Activated CD4-positive, CD25-positive, alpha-beta regulatory T cell treated with anti-CD3 and anti-CD28 coated beads, Interleukin-2, amount 50 U/mL, for 24 hours (primary cell): ENCODE results near the gene RRAD.

Experiments
- ATAC-seq, 2 donors: fragments of 150-1000 bp; cut with Tn5 transposase; one replicate each; pipeline ENCODE4 v1.10.0; 2021; ENCODE audit warnings: mild to moderate bottlenecking in 1 of 2, moderate library complexity in 1 of 2

RRAD gene

DNA sequence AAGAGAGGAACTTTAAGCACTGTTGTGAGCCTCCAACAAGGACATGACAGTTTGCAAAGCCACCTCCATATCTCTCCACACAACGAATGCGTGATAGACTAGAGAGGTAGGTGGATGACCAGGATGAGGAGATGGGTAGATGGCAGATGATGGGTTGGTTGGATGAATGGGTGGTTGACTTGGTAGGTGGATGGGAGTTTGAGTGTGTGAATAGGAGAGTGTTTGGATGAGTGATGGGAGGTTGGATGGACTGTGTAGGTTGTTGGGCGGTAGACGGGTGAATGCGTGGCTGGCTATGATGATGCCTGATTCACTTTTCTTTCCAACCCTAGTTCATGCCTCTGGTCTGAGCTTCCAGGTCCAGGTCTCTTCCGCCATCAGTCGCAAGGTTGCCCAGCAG, 10.8 kb downstream of the RRAD start:
- no peak for ATAC-seq

DNA sequence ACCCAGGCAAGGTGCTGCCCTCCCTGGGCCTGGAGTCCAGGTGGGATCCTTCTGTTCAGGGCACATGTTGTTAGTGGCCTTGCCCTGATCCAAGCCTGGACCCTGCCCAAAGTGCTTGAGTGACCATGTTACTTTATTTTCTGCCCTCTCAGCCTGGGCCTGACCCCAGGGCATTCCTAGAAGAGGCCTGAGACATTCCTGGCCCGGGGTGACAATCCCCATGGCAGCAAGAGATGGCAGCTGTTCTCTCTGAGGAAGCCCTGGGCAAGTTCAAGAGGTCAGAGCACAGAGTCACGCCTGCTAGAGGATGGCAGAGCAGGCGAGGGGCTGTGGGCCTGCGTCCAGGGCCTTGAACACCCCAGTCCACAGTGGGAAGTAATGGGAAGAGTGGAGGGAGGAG, 11.6 kb downstream of the RRAD start:
- no peak for ATAC-seq

DNA sequence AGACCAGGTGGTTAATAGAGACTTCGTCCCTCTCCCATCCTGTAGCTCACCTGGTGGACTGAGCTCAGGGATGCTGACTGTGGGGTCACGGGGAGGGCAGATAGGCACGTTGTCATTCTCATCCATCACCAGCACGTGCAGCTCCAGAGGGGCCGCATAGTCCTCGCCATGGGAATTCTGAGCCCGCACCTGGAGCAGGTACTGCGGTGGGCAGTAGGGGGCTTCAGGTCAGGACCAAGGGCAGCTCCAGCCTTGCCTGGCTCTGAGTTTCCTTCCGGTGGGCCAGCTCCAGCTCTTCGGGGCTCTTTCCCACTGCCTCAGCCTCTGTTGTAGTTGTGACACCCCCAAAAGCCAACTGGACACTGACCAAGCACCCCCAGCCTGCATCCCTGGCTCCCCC, 12.3 kb downstream of the RRAD start:
- ATAC-seq = no peak

DNA sequence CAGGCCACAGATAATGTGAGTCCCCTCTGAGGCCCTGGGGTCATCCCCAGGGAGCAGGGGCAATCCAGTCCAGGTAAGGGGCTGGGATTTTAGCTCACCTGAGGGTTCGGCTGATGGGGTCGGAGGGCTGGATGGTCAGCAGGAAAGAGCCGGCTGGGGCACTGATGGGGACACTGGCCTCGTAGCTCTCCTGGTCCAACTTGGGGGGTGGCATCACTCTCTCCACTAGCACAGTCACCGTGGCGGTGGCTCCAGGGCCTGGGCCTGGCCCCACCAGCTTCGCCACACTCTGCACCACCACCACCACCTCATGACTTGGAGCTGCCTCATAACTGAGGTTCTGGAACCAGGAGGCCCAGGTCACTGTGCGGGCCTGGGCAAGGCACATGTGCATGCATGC, 13.5 kb downstream of the RRAD start:
- ATAC-seq = no peak

- no peak for ATAC-seq
Measured at GRCh38 chr16:66911112-66911511, 14.2 kb downstream of the RRAD start.

- no peak for ATAC-seq
Measured at GRCh38 chr16:66910175-66910940, 15.0 kb downstream of the RRAD start.

DNA sequence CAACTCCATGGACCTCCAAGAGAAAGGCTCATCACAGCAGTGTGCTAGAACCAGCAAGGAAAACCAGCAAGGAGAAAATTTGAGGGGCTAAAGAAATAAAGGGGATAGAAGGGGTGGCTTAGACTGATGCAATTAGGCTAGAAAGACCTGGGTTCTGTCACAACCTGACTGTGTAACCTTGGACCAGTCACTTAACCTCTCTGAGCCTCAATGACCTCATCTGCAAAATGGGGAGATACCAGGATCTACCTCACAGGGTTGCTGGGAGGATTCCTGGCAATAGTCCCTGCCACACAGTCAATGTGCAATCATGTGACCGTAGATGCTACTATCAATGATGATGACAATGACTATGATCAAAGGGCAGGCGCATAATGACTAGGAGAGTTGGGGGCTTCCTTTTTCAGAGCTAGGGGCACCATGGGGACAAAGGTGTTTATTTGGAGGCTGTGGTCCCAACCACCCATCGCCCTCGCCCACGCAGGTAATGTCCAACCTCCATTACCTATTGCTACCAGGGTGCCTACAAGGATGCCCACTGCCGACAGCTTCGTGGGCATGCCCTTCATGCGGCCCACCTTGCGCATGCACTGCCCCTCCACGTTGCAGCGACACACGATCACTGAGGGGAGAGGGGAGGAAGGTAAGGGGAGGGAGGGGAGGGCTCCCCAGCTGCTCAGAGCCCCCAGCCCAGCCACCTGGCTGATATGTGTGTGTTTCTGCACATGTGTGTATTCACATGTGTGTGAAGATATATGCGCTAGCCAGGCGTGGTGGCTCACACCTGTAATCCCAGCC, 16.4 kb downstream of the RRAD start:
- ATAC-seq = no peak

GRCh38 chr16:66908116-66908515, 17.2 kb downstream of the RRAD start:
- no peak for ATAC-seq

DNA sequence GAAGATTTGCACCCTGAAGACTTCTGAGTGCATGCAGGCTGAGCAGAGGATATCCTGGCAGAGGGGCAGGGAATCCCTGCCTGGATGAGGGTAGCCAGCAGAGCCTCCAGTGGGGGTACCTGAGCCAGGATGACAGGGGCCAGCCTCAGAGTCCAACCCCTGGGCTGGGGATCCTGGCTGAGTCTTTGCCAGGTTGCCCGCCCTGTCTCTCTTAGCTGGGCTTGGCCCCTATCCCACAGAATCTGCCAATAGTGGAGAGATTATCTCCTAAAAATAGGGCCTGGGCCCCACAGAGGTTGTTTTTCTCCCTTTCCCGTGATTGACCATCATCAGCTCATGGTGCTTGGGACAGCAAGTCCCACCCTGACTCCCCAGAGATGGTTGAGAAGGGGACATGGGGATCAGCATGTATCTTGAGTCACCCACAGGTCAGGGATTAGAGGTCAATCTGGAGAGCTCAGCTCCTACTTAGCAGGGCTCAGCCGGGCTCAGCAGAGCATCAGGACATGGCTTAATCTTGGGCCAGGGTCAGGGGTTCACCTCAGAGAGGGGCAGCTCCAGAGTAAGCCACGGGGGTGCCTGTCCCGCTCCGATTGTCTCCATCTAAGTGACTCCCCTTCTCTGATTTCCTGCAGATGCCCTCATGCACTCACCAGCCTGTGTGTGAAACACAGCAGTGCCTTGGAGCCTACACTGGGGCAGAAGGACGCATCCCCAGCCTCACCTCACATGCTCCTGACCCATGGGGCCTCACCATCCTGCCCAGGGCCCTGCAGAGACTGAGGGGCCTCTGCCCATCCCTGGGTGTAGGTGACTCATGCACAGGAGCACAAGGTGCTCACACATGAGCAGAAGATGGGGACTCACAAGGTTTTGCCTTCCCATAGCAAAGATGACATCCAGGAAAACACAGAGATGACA, 18.2 kb downstream of the RRAD start:
- ATAC-seq = no peak

DNA sequence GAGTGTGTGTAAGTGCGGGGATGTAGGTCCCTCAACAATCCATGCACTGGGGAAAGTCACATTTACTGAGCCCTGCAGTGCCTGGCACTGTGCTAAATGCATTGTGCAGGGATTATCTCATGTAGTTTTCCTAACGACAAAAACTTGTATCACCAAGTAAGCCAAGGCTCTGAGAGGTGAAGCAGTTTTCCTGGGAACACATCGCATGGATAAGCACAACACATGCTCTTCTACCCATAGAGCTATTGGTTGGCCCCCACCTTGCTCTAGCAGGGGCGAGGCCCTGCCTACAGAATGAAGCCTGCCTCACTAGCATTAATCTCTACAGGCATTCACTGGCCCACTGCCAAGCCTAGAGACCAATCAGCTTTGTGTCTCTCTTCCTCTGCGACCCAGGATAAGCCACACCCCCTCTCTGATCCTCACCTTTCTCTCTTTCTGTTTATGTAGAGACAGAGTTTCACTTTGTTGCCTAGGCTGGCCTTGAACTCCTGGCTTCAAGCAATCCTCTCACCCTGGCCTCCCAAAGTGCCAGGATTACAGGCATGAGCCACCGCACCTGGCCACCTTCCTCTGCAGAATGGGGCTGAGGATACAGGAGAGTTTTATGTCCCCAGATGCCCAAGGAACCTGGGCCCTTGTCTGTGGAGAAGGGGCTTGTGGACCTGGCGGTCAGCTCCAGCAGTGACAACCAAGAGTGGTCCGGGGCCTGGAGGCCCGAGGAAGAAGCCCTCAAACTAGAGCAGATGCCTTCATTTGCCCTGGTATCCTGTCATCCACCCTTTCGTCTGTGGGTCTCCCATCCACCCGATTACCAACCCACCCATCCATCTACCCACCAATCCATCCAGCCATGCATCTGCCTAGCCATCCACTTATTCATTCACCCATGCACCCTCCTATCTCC, 19.4 kb downstream of the RRAD start:
- ATAC-seq = no peak

- ATAC-seq = no peak
Measured at GRCh38 chr16:66904846-66905632, 20.3 kb downstream of the RRAD start.

DNA sequence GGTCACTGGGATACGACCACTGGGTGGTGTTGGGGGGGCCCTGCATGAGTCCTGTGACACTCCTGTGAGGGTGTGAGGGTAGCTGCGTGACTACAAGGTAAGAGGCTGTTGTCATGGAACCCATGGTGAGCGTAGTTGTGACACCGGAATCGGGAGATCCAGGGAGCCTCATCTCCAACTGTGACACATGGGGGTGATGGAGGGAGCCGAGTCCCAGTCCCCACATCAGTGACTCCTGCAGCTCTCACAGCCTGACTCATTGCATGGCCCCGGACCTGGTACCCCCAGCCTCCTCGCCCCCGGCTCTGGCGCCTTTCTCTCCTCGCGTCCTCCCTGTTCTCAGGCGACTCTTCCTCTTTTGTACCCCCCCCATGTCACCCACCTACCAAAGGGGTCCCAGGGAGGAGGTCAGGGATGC, 20.9 kb downstream of the RRAD start:
- no peak for ATAC-seq

DNA sequence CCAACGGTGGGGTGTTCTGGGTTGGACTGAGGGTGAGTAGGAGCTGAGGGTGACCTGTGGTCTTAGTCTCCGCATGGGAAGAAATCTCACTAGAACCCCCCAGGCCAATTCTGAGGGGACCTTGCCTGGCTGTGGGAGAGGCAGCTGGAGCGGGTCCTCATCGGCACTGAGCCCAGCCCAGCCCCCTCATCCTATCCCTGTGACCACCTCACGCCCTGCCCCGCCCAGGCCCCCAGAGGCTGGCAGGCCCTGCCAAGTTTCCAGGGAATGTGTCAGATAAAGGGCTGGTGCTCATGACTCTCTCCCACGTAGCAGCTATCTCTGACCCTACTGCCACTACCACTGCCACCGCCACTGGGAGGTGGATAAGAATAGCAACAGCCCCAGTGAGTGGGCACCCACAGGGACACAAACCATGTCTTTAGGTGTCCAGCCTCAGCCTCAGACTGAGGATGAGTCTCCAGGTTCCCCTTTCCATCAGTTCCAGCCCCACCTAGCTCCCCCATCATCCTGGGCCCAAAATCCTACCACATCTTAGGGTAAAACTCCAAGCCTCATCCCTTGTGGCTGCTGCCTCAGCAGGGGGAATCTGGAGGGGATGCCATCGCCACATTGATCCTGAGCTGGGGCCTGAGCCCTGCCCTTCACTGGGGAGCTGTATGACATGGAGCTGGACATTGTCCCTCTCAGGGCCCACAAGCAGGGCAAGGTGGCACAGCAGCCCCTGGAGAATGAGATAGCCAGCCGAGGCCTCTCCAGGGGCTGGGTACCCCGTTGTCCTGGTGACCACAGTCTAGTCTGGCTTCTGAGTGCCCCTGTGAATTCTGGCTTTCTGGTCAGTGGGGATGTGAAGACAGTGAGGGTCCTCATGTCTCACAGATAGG, 21.5 kb downstream of the RRAD start:
- no peak for ATAC-seq

DNA sequence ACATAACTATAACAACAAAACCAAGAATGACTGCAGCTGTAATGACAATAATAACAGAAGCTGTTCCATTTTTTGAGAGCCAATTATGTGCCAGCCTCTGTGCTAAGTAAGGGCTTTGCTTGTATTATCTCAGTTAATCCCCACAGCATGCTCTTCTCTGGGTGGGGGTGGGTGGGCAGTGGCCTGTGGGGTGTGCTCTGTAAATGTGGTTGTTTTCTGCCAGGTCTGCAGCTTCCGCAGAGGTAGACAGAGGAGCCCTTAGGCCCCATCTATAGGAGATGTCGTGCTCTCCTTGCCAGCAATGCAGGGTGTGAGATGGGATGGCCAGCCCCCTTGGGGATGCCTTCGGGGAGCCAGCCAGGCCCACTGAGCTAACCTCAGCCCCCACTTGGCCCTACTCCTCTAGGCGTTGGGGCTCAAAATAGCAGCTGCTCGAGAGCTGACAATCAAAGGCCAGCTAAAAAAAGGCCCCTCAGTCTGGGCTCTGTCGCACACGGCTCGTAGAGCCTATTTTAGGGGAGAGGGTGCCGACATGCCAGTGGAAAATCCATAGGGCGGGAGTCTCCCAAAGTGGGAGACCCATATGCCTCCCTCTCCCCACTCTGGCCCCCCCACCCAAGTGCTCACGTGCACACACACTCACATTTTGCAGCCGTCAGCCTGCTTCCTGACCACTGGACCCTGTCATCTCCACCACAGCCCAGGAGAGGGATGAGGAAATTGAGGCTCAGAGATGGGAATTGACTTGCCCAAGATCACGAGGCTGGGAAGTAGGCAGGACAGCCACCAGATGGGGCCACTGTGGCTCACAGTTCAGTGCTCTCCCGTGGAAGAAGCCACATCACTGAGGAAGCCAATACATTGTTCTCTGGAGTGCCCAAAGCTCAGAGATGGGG, 22.4 kb downstream of the RRAD start:
- no peak for ATAC-seq

GRCh38 chr16:66901626-66902025, 23.7 kb downstream of the RRAD start:
- ATAC-seq = no peak

- no peak for ATAC-seq
Measured at GRCh38 chr16:66900721-66901441, 24.5 kb downstream of the RRAD start.

DNA sequence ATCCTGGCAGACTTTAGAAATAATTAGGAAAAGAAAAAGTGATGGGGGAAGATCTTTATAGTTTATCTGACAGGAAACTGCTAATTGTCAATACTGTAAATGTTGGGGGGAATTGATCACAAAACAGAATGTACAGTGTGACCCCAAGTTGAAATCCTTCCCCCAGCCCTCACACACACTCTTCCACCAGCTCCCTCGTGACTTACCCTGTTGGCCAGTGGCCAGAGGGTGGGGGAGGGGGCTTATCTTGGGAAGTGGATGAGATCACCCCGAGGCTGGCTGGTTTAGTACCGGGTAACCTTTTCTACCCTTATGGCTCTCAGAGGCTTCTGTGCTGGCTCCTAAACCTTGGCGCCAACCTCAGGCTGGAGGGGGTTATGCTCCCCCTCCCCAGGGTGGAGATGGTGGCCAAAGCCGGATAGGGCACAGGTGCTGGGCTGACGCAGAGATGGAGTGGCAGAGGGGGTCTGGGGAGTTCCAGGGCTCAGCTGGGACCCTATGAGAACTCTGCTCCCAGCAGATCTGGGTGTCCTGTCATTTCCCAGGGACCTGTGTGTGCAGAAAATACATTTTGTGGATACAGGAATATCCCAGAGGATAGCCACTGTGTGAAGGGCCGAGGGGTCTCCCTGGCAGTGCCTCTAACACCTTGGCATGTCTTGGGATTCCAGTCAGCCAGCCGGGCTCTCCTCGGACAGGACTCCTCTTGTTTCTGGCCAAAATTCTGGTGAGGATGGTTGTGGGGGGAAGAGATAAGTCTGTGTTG, 25.2 kb downstream of the RRAD start:
- ATAC-seq = no peak
